ENCODE measurements around the gene MVK.

Gene MVK

DNA sequence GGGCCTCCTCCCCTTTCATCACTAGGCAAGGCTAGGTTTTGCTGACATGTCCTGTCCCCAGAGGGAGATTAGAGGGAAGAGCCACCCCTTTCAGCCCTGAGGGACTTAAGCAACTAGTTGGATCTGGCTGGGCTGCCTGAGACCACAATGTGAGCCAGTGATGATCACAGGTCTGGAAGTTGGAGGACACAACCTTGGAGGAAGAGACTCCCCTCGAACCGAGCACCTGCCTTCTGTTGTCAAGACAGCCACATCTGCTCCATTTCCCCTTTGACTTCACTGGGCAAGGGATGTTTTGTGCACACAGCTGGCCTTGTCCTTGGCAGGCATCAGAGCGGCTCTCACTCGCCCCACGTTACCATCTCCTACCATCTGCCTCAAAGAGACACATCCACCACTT, 31.4 kb downstream of the MVK start:
- TF ChIP-seq, protein P1, sequence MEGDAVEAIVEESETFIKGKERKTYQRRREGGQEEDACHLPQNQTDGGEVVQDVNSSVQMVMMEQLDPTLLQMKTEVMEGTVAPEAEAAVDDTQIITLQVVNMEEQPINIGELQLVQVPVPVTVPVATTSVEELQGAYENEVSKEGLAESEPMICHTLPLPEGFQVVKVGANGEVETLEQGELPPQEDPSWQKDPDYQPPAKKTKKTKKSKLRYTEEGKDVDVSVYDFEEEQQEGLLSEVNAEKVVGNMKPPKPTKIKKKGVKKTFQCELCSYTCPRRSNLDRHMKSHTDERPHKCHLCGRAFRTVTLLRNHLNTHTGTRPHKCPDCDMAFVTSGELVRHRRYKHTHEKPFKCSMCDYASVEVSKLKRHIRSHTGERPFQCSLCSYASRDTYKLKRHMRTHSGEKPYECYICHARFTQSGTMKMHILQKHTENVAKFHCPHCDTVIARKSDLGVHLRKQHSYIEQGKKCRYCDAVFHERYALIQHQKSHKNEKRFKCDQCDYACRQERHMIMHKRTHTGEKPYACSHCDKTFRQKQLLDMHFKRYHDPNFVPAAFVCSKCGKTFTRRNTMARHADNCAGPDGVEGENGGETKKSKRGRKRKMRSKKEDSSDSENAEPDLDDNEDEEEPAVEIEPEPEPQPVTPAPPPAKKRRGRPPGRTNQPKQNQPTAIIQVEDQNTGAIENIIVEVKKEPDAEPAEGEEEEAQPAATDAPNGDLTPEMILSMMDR (IDR thresholded peaks at IDR 0.05; ENCODE audit: insufficient read depth, low read length, poor library complexity, severe bottlenecking): no peak
- no peak for TF ChIP-seq EZH2phosphoT487 (conservative IDR thresholded peaks at IDR 0.05; ENCODE audit: low read length)
- Histone ChIP-seq H3K9me3 (ENCODE audit: insufficient read depth, low read length) (no peaks in the 10 kb centered on the region), H3K4me2 (ENCODE audit: low read depth, low read length, poor library complexity, severe bottlenecking) (no peak overlapping the region)

DNA sequence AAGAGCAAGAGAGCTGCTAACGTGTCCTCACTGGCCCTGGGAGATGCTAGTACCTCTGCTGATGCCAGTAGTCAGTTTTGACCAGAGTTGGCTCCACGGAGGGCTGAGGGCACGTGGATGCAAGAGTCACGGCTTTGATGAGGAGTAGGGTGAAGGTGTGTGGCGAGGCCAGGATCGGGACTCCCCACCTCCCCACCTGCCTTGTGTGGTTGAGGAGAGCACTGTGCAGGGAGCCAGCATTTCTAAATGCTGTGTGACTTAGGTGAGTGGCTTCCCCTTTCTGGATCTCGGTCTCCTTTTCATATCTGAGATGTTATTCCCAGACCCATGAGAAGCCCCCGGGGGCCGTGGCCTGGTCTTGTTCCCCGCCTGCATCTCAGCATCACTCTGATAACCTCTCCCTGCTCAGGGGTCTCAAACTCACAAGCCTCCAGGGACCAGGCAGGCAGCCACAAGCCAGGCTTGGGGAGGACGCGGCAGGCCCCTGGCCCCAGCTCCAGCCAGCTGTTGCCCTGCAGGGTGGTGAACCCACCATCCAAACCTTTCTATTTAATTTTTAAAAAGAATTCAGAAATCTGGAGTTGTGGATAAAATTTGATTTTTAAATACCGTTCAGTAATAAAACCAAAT, 32.1 kb downstream of the MVK start:
- Histone ChIP-seq H4K20me1 (ENCODE audit: low read depth, low read length) (no peaks in the 10 kb centered on the region), H3F3A (ENCODE audit: insufficient read depth) (no peaks in the 10 kb centered on the region), H3K79me2 (ENCODE audit: insufficient read depth, low read length) (no peaks in the 10 kb centered on the region), H3K4me2 (ENCODE audit: low read depth, low read length, poor library complexity, severe bottlenecking) (no peak overlapping the region), H3K36me3 (ENCODE audit: low read length) (no peaks in the 10 kb centered on the region), H3K27ac (ENCODE audit: low read depth, low read length) (no peak overlapping the region), H3K9ac (ENCODE audit: low read length) (no peak overlapping the region), H3K9me2 (replicated peaks; ENCODE audit: insufficient read depth, low read length) (no peaks in the 10 kb centered on the region), H3K27me3 (ENCODE audit: low read length) (no peaks in the 10 kb centered on the region), H3K9me3 (ENCODE audit: insufficient read depth, low read length) (no peaks in the 10 kb centered on the region), H3K4me3 (ENCODE audit: insufficient read depth, low read length, poor library complexity, severe bottlenecking) (no peak overlapping the region), H2AFZ (ENCODE audit: low read depth, low read length, severe bottlenecking) (no peak overlapping the region)
- no peak for TF ChIP-seq EZH2phosphoT487 (conservative IDR thresholded peaks at IDR 0.05; ENCODE audit: low read length)
- TF ChIP-seq, protein P1 (IDR thresholded peaks at IDR 0.05; ENCODE audit: insufficient read depth, low read length, poor library complexity, severe bottlenecking): no peak

More for the DNA sequence above, 31.4 kb downstream of the MVK start:
- no peaks in the 10 kb centered on the region for H3K27me3 ChIP-seq (ENCODE audit: low read length)
- H3K4me3 ChIP-seq (ENCODE audit: insufficient read depth, low read length, poor library complexity, severe bottlenecking): no peak overlapping the region
- H4K20me1 ChIP-seq (ENCODE audit: low read depth, low read length): no peaks in the 10 kb centered on the region
- H3K79me2 ChIP-seq (ENCODE audit: insufficient read depth, low read length): no peaks in the 10 kb centered on the region
- no peaks in the 10 kb centered on the region for H3K9me2 ChIP-seq (replicated peaks; ENCODE audit: insufficient read depth, low read length)
- H2AFZ ChIP-seq (ENCODE audit: low read depth, low read length, severe bottlenecking): no peak overlapping the region
- no peaks in the 10 kb centered on the region for H3K36me3 ChIP-seq (ENCODE audit: low read length)
- no peak overlapping the region for H3K27ac ChIP-seq (ENCODE audit: low read depth, low read length)
- no peak overlapping the region for H3K9ac ChIP-seq (ENCODE audit: low read length)
- H3F3A ChIP-seq (ENCODE audit: insufficient read depth): no peaks in the 10 kb centered on the region

DNA sequence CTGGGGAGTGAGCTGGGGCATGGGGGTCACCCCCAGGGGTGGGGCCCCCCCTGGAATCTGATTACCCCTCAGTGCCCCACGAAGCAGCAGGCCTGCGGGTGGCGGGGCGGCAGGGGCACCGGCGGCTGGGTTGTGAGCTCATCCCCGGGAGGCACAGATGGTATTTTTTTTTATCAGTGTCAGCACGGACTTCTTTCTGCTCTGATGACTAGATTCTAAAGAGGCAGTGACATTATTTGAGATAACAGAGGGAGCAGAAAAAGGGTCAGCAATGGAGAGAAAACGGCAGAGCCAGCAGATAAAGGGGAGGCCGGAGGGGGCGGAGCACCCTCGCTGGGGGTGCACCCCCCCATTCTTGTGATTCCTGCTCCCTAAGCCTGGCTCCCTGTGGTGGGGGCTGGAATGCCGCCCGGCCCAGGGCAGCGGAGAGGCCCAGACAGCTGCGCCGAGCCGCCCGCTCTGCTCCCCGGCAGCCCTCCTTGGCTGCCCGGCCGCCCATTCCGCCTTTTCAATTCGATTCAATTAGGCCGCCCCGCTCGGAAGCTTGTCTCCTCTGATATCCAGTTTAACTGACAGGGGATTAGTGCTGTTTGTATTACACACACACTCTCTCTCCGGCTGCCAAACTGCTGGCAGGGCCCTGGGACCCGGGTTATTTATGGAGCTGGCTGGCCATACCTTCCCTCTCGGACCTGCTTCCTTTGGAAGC, 32.9 kb downstream of the MVK start:
- Histone ChIP-seq H2AFZ (ENCODE audit: low read depth, low read length, severe bottlenecking) (no peak overlapping the region), H3K27me3 (ENCODE audit: low read length) (no peaks in the 10 kb centered on the region), H3K9ac (ENCODE audit: low read length) (no peak overlapping the region), H3K4me2 (ENCODE audit: low read depth, low read length, poor library complexity, severe bottlenecking) (no peak overlapping the region), H3K9me3 (ENCODE audit: insufficient read depth, low read length) (no peaks in the 10 kb centered on the region), H3K27ac (ENCODE audit: low read depth, low read length) (no peak overlapping the region), H3K9me2 (replicated peaks; ENCODE audit: insufficient read depth, low read length) (no peaks in the 10 kb centered on the region), H4K20me1 (ENCODE audit: low read depth, low read length) (no peaks in the 10 kb centered on the region), H3K4me3 (ENCODE audit: insufficient read depth, low read length, poor library complexity, severe bottlenecking) (no peak overlapping the region), H3K79me2 (ENCODE audit: insufficient read depth, low read length) (no peaks in the 10 kb centered on the region), H3F3A (ENCODE audit: insufficient read depth) (no peaks in the 10 kb centered on the region), H3K36me3 (ENCODE audit: low read length) (no peaks in the 10 kb centered on the region)
- TF ChIP-seq EZH2phosphoT487 (conservative IDR thresholded peaks at IDR 0.05; ENCODE audit: low read length): no peak
- TF ChIP-seq, protein P1 (IDR thresholded peaks at IDR 0.05; ENCODE audit: insufficient read depth, low read length, poor library complexity, severe bottlenecking): no peak
